ENCODE measurements around the gene ZWILCH. TPM values are rescaled to one million over a fixed set of nuclear protein-coding genes. Genes with fewer than 3 reads are reported as not detected.

ZWILCH gene
- total and polyA plus RNA-seq, 9 of the 15 experiments (the other 6 are each of a cell fraction or from before 2014, with no cell fraction given) = 32.8 to 94.2 (median 52.1) TPM

GRCh38 chr15:66514586-66514985 is 9.5 kb downstream of the ZWILCH start (continued):
- TF ChIP-seq PHF20 (IDR thresholded peaks at IDR 0.05; ENCODE audit: partially characterized antibody) = no peak
- TF ChIP-seq, protein P1, sequence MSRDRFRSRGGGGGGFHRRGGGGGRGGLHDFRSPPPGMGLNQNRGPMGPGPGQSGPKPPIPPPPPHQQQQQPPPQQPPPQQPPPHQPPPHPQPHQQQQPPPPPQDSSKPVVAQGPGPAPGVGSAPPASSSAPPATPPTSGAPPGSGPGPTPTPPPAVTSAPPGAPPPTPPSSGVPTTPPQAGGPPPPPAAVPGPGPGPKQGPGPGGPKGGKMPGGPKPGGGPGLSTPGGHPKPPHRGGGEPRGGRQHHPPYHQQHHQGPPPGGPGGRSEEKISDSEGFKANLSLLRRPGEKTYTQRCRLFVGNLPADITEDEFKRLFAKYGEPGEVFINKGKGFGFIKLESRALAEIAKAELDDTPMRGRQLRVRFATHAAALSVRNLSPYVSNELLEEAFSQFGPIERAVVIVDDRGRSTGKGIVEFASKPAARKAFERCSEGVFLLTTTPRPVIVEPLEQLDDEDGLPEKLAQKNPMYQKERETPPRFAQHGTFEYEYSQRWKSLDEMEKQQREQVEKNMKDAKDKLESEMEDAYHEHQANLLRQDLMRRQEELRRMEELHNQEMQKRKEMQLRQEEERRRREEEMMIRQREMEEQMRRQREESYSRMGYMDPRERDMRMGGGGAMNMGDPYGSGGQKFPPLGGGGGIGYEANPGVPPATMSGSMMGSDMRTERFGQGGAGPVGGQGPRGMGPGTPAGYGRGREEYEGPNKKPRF (IDR thresholded peaks at IDR 0.05; ENCODE audit: low read depth, low read length) = no peak
- no peak for TF ChIP-seq CCNT2 (IDR thresholded peaks at IDR 0.05; ENCODE audit: borderline replicate concordance, extremely low read depth, insufficient read length, low read depth, low read length)
- TF ChIP-seq PYGO2 (tag; IDR thresholded peaks at IDR 0.05) = no peak
- TF ChIP-seq, protein P2, sequence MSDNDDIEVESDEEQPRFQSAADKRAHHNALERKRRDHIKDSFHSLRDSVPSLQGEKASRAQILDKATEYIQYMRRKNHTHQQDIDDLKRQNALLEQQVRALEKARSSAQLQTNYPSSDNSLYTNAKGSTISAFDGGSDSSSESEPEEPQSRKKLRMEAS (CRISPR knock-in tag; IDR thresholded peaks at IDR 0.05) = no peak
- no peak for TF ChIP-seq MCM5 (IDR thresholded peaks at IDR 0.05; ENCODE audit: low read depth)

DNA sequence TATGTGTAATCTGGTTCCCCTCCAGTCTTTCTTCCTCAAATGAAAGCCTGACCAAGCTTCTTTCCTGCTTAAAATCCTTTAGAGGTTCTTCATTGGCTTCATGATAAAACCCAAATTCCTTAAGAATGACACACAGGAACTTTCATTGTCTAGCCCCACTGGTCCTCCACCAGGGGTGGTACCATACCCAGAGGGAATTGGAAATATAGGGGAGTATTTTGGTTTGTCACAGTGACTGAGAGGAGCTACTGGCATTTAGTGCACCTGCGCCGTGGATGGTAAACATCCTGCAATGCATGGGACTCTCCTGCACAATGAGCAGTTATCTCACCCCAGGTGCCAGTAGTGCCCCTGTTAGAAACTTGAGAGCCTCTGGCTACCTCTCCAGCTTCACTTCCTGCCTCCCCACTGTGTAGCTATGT is 10.8 kb downstream of the ZWILCH start:
- no peak for FAIRE-seq
- peaks cover 63% of the 10 kb centered on the region for H3K36me3 ChIP-seq (ENCODE audit: control insufficient read depth, insufficient read depth, low read length)
- no peak overlapping the region for H3K27ac ChIP-seq (ENCODE audit: extremely low read depth, low read depth, low read length)
- no peak for ATAC-seq
- H3K9me1 ChIP-seq (ENCODE audit: control insufficient read depth, insufficient read depth, low read length) = no peaks in the 10 kb centered on the region
- no peak overlapping the region for H2AFZ ChIP-seq (ENCODE audit: low read depth, low read length)
- no peaks in the 10 kb centered on the region for H3K9me3 ChIP-seq (replicated peaks; ENCODE audit: control insufficient read depth, insufficient read depth, low read depth, low read length)
- no peaks in the 10 kb centered on the region for H3K79me2 ChIP-seq (ENCODE audit: control insufficient read depth, insufficient read depth, low read length)
- H3K4me2 ChIP-seq (ENCODE audit: insufficient read depth, low read length) = no peak overlapping the region
- ChIA-PET POLR2A (interaction anchor here (0.6 to 1.2 kb wide), 4 partner anchors 11 to 17 kb away, joined by 3 to 4 read pairs (median 4); partner anchors contain the start of genes RPL4 and ZWILCH), CTCF (ENCODE audit: low intra/inter-chr PET ratio) (no interaction called here)
- no peaks in the 10 kb centered on the region for H4K20me1 ChIP-seq (replicated peaks; ENCODE audit: control insufficient read depth, insufficient read depth, low read length)
- H3K4me3 ChIP-seq = no peak overlapping the region
- no TSS peak for BruUV-seq (replicated peaks)
- in situ Hi-C loops (cut with MboI) = no loop called here
- 92% methylated on average over 2 of the region's 2 CpGs for WGBS (ENCODE audit: insufficient coverage, low coverage, missing lambda C conversion rate)
- H3K27me3 ChIP-seq (ENCODE audit: control insufficient read depth in 2 of 2, insufficient read depth in 2 of 2, low read length in 2 of 2) = no peaks in the 10 kb centered on the region
- intact Hi-C loops (cut with micrococcal nuclease) = no loop called here
- DNase-seq (ENCODE audit: extremely low read depth in 1 of 4, low spot score in 3 of 4) = no peak
- no peaks in the 10 kb centered on the region for H3K4me1 ChIP-seq (replicated peaks in 1 of 2; ENCODE audit: control insufficient read depth in 2 of 2, insufficient read depth in 2 of 2, low read length in 2 of 2)
- no peak overlapping the region for H3K9ac ChIP-seq (ENCODE audit: insufficient read depth in 1 of 2, low read depth in 2 of 2, low read length in 2 of 2)
- TF ChIP-seq EHMT2 (IDR thresholded peaks at IDR 0.05) (no peak), BCOR (IDR thresholded peaks at IDR 0.05) (no peak), BCLAF1 (IDR thresholded peaks at IDR 0.05; ENCODE audit: borderline replicate concordance in 1 of 2, control insufficient read depth in 1 of 2, low read depth in 2 of 2, low read length in 1 of 2) (no peak), SRSF3 (IDR thresholded peaks at IDR 0.05; ENCODE audit: insufficient read depth, low read length) (no peak), TEAD4 (IDR thresholded peaks at IDR 0.05; ENCODE audit: low read length) (no peak), TEAD4 (CRISPR knock-in tag; IDR thresholded peaks at IDR 0.05; ENCODE audit: borderline replicate concordance) (no peak)
- TF ChIP-seq, protein P3, sequence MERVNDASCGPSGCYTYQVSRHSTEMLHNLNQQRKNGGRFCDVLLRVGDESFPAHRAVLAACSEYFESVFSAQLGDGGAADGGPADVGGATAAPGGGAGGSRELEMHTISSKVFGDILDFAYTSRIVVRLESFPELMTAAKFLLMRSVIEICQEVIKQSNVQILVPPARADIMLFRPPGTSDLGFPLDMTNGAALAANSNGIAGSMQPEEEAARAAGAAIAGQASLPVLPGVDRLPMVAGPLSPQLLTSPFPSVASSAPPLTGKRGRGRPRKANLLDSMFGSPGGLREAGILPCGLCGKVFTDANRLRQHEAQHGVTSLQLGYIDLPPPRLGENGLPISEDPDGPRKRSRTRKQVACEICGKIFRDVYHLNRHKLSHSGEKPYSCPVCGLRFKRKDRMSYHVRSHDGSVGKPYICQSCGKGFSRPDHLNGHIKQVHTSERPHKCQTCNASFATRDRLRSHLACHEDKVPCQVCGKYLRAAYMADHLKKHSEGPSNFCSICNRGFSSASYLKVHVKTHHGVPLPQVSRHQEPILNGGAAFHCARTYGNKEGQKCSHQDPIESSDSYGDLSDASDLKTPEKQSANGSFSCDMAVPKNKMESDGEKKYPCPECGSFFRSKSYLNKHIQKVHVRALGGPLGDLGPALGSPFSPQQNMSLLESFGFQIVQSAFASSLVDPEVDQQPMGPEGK (CRISPR knock-in tag; IDR thresholded peaks at IDR 0.05; ENCODE audit: borderline replicate concordance) = no peak
